ENCODE results near the gene TNRC18.
A peak's percentile ranks its signal among the peaks of the same experiment; 100 is the strongest.

DNA sequence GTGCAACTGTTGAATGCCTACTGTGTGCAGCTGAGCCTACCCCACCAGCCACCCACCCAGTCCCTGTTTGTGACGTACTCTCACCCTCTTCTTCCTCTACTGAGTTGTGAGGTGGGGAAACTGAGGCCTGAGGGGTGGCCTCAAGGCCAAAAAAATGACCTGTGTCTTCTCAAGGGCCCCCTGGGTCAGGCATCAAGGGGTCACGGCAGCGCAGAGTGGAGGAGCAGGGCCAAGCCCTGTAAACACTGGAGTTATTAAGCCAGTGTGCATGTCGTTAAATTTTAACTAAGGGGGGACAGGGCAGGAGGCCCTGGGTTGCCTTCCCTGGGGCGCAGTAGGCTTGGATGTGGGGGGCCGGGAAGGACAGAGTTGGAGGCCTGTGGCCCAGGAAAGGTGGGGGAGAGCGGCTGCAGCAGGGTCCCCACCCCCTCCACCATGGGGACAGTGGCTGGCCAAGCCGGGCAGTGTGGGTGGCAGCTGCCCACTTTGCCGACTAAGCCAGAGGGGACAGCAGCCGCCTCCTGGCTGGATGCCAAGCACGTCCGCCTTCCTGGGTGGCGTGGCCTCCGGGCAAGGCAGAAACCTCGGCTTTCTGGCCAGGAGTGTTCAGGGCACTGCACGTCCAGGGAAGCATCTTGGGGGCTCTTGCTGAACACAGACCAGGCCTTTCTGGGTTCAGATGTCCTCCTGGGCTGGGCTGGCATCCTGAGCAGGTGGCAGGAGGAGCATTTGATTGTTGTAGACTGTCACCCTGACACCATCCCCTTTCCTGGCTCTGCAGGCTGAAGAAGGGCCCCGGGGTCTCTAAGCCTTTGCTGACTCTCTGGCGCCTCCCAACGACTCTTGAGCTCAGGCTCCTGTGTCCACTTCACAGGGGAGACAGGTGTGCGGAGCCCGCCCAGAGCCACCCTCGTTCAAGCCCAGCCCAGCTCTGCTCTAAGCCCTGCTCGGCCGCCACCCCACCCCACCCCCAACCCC lies 139.0 kb downstream of the TNRC18 start:
- TF ChIP-seq RAD21 (IDR thresholded peaks at IDR 0.05) (peak in 1 of 2 donors; percentile 28), RXRA (IDR thresholded peaks at IDR 0.05) (peak; percentile 36 to 51), JUND (IDR thresholded peaks at IDR 0.05) (no peak)
- TF ChIP-seq, protein P1, sequence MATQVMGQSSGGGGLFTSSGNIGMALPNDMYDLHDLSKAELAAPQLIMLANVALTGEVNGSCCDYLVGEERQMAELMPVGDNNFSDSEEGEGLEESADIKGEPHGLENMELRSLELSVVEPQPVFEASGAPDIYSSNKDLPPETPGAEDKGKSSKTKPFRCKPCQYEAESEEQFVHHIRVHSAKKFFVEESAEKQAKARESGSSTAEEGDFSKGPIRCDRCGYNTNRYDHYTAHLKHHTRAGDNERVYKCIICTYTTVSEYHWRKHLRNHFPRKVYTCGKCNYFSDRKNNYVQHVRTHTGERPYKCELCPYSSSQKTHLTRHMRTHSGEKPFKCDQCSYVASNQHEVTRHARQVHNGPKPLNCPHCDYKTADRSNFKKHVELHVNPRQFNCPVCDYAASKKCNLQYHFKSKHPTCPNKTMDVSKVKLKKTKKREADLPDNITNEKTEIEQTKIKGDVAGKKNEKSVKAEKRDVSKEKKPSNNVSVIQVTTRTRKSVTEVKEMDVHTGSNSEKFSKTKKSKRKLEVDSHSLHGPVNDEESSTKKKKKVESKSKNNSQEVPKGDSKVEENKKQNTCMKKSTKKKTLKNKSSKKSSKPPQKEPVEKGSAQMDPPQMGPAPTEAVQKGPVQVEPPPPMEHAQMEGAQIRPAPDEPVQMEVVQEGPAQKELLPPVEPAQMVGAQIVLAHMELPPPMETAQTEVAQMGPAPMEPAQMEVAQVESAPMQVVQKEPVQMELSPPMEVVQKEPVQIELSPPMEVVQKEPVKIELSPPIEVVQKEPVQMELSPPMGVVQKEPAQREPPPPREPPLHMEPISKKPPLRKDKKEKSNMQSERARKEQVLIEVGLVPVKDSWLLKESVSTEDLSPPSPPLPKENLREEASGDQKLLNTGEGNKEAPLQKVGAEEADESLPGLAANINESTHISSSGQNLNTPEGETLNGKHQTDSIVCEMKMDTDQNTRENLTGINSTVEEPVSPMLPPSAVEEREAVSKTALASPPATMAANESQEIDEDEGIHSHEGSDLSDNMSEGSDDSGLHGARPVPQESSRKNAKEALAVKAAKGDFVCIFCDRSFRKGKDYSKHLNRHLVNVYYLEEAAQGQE (IDR thresholded peaks at IDR 0.05) = no peak
- TF ChIP-seq, protein P2, sequence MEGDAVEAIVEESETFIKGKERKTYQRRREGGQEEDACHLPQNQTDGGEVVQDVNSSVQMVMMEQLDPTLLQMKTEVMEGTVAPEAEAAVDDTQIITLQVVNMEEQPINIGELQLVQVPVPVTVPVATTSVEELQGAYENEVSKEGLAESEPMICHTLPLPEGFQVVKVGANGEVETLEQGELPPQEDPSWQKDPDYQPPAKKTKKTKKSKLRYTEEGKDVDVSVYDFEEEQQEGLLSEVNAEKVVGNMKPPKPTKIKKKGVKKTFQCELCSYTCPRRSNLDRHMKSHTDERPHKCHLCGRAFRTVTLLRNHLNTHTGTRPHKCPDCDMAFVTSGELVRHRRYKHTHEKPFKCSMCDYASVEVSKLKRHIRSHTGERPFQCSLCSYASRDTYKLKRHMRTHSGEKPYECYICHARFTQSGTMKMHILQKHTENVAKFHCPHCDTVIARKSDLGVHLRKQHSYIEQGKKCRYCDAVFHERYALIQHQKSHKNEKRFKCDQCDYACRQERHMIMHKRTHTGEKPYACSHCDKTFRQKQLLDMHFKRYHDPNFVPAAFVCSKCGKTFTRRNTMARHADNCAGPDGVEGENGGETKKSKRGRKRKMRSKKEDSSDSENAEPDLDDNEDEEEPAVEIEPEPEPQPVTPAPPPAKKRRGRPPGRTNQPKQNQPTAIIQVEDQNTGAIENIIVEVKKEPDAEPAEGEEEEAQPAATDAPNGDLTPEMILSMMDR (IDR thresholded peaks at IDR 0.05; ENCODE audit: low read depth, low read length, missing input control) = no peak

Measured in liver (tissue), 3 donors.